ENCODE measurements around the gene NRXN3. TPM values are rescaled to one million over a fixed set of nuclear protein-coding genes. Genes with fewer than 3 reads are reported as not detected.

The NRXN3 gene
- total and polyA plus RNA-seq, 2 experiments from 2014 or later: 5.7 to 7.1 TPM

DNA sequence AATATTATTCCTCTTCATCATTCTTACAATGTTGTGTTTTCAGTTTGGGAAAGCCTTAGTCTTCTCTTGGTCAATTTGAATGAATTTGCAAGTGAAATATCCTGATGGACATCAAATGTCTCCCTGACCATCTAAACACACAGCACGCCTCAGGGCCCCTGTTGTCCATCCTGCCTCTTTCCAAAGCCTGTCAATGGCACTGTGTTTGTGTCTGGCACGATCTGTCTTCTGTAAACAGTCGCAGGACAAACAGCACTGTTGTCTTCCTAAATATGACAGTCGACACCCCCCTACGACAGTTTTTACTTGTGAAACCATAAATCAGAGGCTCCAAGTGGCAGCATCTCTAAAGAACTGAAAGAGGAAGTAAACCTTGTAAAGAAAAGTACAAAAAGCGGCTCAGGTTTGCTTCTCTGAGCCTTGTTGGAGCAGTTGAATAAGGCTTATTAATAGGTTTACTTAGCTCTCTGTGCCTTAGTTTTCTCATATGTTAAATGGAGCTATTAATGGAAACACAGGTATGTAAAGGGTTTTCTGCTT is 285.8 kb downstream of the NRXN3 start:
- Histone ChIP-seq H3K36me3 (replicated peaks; ENCODE audit: insufficient read depth, low read depth) (no peaks in the 10 kb centered on the region), H2AFZ (no peak overlapping the region), H3K27me3 (no peaks in the 10 kb centered on the region), H3K27ac (no peak overlapping the region), H3K79me2 (no peaks in the 10 kb centered on the region), H3K4me3 (no peak overlapping the region), H3K9me2 (replicated peaks; ENCODE audit: insufficient read depth) (no peaks in the 10 kb centered on the region), H3K9me3 (ENCODE audit: low read depth) (no peaks in the 10 kb centered on the region), H3K4me2 (no peak overlapping the region), H3K4me1 (ENCODE audit: insufficient read depth) (no peaks in the 10 kb centered on the region), H4K20me1 (ENCODE audit: insufficient read depth, poor library complexity, severe bottlenecking) (no peaks in the 10 kb centered on the region)
- 80% methylated on average over 6 of the region's 6 CpGs for WGBS (ENCODE audit: low lambda C conversion rate, missing lambda C conversion rate)
- TF ChIP-seq CTCF (IDR thresholded peaks at IDR 0.05; ENCODE audit: poor library complexity): no peak
- TF ChIP-seq EZH2phosphoT487 (IDR thresholded peaks at IDR 0.05; ENCODE audit: low read depth, severe bottlenecking, unreplicated experiment): no peak
- no peak for DNase-seq (ENCODE audit: low spot score)

DNA sequence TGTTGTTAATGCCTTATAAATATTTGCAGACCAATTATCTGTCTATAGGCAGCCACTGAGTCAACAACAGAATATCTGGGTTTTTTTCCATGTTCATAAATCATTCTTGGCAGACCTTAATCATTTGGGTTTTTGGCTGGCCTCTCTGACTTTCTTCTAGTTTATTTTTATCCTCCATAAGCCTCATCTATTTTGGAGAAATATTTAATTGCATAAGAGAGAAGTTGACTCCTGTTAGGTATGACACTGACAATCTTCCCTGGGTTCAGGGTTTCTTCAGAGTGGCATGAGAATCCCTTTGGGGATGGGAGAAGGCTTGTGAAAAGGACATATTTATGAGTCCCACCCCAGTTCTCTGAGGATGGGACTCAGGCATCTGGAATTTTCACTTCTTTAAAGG is 299.8 kb downstream of the NRXN3 start:
- DNase-seq (ENCODE audit: low spot score): no peak
- H3K4me2 ChIP-seq: no peak overlapping the region
- H4K20me1 ChIP-seq (ENCODE audit: insufficient read depth, poor library complexity, severe bottlenecking): no peaks in the 10 kb centered on the region
- no peaks in the 10 kb centered on the region for H3K4me1 ChIP-seq (ENCODE audit: insufficient read depth)
- no peaks in the 10 kb centered on the region for H3K27me3 ChIP-seq
- H3K9me3 ChIP-seq (ENCODE audit: low read depth): no peaks in the 10 kb centered on the region
- no peak overlapping the region for H3K4me3 ChIP-seq
- H3K36me3 ChIP-seq (replicated peaks; ENCODE audit: insufficient read depth, low read depth): no peaks in the 10 kb centered on the region
- no peak for TF ChIP-seq EZH2 (IDR thresholded peaks at IDR 0.05; ENCODE audit: borderline replicate concordance)
- TF ChIP-seq CTCF (IDR thresholded peaks at IDR 0.05; ENCODE audit: poor library complexity): no peak
- no peak for TF ChIP-seq EZH2phosphoT487 (IDR thresholded peaks at IDR 0.05; ENCODE audit: low read depth, severe bottlenecking, unreplicated experiment)
- no peak overlapping the region for H3K27ac ChIP-seq
- H2AFZ ChIP-seq: no peak overlapping the region
- H3K9me2 ChIP-seq (replicated peaks; ENCODE audit: insufficient read depth): no peaks in the 10 kb centered on the region
- no peaks in the 10 kb centered on the region for H3K79me2 ChIP-seq

- TF ChIP-seq CTCF (IDR thresholded peaks at IDR 0.05; ENCODE audit: poor library complexity) (no peak), EZH2 (IDR thresholded peaks at IDR 0.05; ENCODE audit: borderline replicate concordance) (no peak), EZH2phosphoT487 (IDR thresholded peaks at IDR 0.05; ENCODE audit: low read depth, severe bottlenecking, unreplicated experiment) (no peak)
- no peaks in the 10 kb centered on the region for H3K9me3 ChIP-seq (ENCODE audit: low read depth)
- 76% methylated on average over 5 of the region's 5 CpGs for WGBS (ENCODE audit: low lambda C conversion rate, missing lambda C conversion rate)
- H3K36me3 ChIP-seq (replicated peaks; ENCODE audit: insufficient read depth, low read depth): no peaks in the 10 kb centered on the region
- H4K20me1 ChIP-seq (ENCODE audit: insufficient read depth, poor library complexity, severe bottlenecking): no peaks in the 10 kb centered on the region
- H3K4me2 ChIP-seq: no peak overlapping the region
- no peak overlapping the region for H3K27ac ChIP-seq
- DNase-seq (ENCODE audit: low spot score): no peak
- H3K27me3 ChIP-seq: peaks cover 10% of the 10 kb centered on the region
- H3K4me1 ChIP-seq (ENCODE audit: insufficient read depth): no peaks in the 10 kb centered on the region
- H3K79me2 ChIP-seq: no peaks in the 10 kb centered on the region
- H3K4me3 ChIP-seq: no peak overlapping the region
- no peaks in the 10 kb centered on the region for H3K9me2 ChIP-seq (replicated peaks; ENCODE audit: insufficient read depth)
- no peak overlapping the region for H2AFZ ChIP-seq
Measured at GRCh38 chr14:78479127-78479780, 309.1 kb downstream of the NRXN3 start.
